SK-N-SH treated with all-trans-retinoic acid at 6 μM for 48 hours (cell line): Measurements from ENCODE around the gene TNNI3K.

Experiments
- ATAC-seq: fragments of 200-7000 bp; cut with Tn5 transposase; 3 replicates; pipeline ENCODE4 v1.9.1; 2020; ENCODE audit warnings: mild to moderate bottlenecking, moderate library complexity
- ARNTL ChIP-seq: fragments of 450-650 bp; formaldehyde crosslinking; IDR thresholded peaks from 2 replicates; pipeline ENCODE4 v1.5.0; 2020; ENCODE audit warnings: low read depth, mild to moderate bottlenecking, moderate library complexity, borderline replicate concordance
- BACH2 ChIP-seq: fragments of 250-450 bp; sonication (Bioruptor Pico); IDR thresholded peaks from 2 replicates; pipeline ENCODE4 v1.9.0; 2021; ENCODE audit warnings: mild to moderate bottlenecking, borderline replicate concordance
- CSDC2 ChIP-seq: fragments of 250-450 bp; sonication (Bioruptor Pico); IDR thresholded peaks from 2 replicates; pipeline ENCODE4 v1.5.0; 2020; ENCODE audit warnings: mild to moderate bottlenecking, moderate library complexity
- CSRNP3 ChIP-seq: fragments of 250-450 bp; sonication (Bioruptor Pico); IDR thresholded peaks from 2 replicates; pipeline ENCODE4 v1.5.1; 2021; ENCODE audit warnings: mild to moderate bottlenecking, moderate library complexity
- ESRRG ChIP-seq: fragments of 250-450 bp; sonication (Bioruptor Pico); IDR thresholded peaks from 2 replicates; pipeline ENCODE4 v1.6.1; 2021; ENCODE audit warnings: mild to moderate bottlenecking
- GLIS3 ChIP-seq: fragments of 250-450 bp; sonication (Bioruptor Pico); IDR thresholded peaks from 2 replicates; pipeline ENCODE4 v1.5.0; 2020; ENCODE audit warnings: mild to moderate bottlenecking, moderate library complexity
- ISL1 ChIP-seq: fragments of 250-450 bp; sonication (Bioruptor Pico); IDR thresholded peaks from 2 replicates; pipeline ENCODE4 v2.1.2; 2022; ENCODE audit warnings: mild to moderate bottlenecking, moderate library complexity
- OSR1 ChIP-seq: fragments of 250-450 bp; sonication (Bioruptor Pico); IDR thresholded peaks from 2 replicates; pipeline ENCODE4 v1.8.0; 2022; ENCODE audit warnings: moderate library complexity, mild to moderate bottlenecking, inconsistent platforms
- PATZ1 ChIP-seq: fragments of 250-450 bp; sonication (Bioruptor Pico); IDR thresholded peaks from 2 replicates; pipeline ENCODE4 v1.8.0; 2020; ENCODE audit warnings: mild to moderate bottlenecking, moderate library complexity, borderline replicate concordance
- POU6F1 ChIP-seq: fragments of 250-450 bp; sonication (Bioruptor Pico); IDR thresholded peaks from 2 replicates; pipeline ENCODE4 v1.8.0; 2021; ENCODE audit warnings: low read depth, mild to moderate bottlenecking, moderate library complexity, borderline replicate concordance
- PPARA ChIP-seq: fragments of 250-450 bp; sonication (Bioruptor Pico); IDR thresholded peaks from 2 replicates; pipeline ENCODE4 v1.5.0; 2020; ENCODE audit warnings: mild to moderate bottlenecking, borderline replicate concordance
- RARB ChIP-seq: fragments of 250-450 bp; sonication (Bioruptor Pico); IDR thresholded peaks from 2 replicates; pipeline ENCODE4 v1.8.0; 2021; ENCODE audit warnings: mild to moderate bottlenecking, moderate library complexity
- SNAI2 ChIP-seq: fragments of 250-450 bp; sonication (Bioruptor Pico); IDR thresholded peaks from 2 replicates; pipeline ENCODE4 v1.5.0; 2020; ENCODE audit warnings: mild to moderate bottlenecking, moderate library complexity
- TCF4 ChIP-seq: fragments of 250-450 bp; sonication (Bioruptor Pico); IDR thresholded peaks from 2 replicates; pipeline ENCODE4 v1.8.0; 2021; ENCODE audit warnings: mild to moderate bottlenecking, moderate library complexity, borderline replicate concordance
- TOX ChIP-seq: fragments of 250-450 bp; sonication (Bioruptor Pico); IDR thresholded peaks from 2 replicates; pipeline ENCODE4 v1.8.0; 2021; ENCODE audit warnings: mild to moderate bottlenecking, moderate library complexity, borderline replicate concordance
- TSHZ2 ChIP-seq: fragments of 250-450 bp; sonication (Bioruptor Pico); IDR thresholded peaks from 2 replicates; pipeline ENCODE4 v1.5.0; 2020; ENCODE audit warnings: mild to moderate bottlenecking, moderate library complexity
- ZC3H10 ChIP-seq: fragments of 250-450 bp; sonication (Bioruptor Pico); IDR thresholded peaks from 2 replicates; pipeline ENCODE4 v1.5.1; 2021; ENCODE audit warnings: mild to moderate bottlenecking, moderate library complexity
- ZFP3 ChIP-seq: fragments of 250-450 bp; sonication (Bioruptor Pico); IDR thresholded peaks from 2 replicates; pipeline ENCODE4 v1.5.0; 2020; ENCODE audit warnings: mild to moderate bottlenecking, moderate library complexity
- ZFP30 ChIP-seq: fragments of 450-650 bp; formaldehyde crosslinking; IDR thresholded peaks from 2 replicates; pipeline ENCODE4 v1.5.0; 2022; ENCODE audit warnings: mild to moderate bottlenecking, moderate library complexity
- ZNF565 ChIP-seq: fragments of 450-650 bp; formaldehyde crosslinking; conservative IDR thresholded peaks from 2 replicates; pipeline ENCODE4 v1.5.0; 2020; ENCODE audit warnings: low read depth, mild to moderate bottlenecking, moderate library complexity
- ZNF70 ChIP-seq: fragments of 450-650 bp; formaldehyde crosslinking; IDR thresholded peaks from 2 replicates; pipeline ENCODE4 v1.5.0; 2020; ENCODE audit warnings: mild to moderate bottlenecking, moderate library complexity
- ZNF8 ChIP-seq: fragments of 450-650 bp; formaldehyde crosslinking; IDR thresholded peaks from 2 replicates; pipeline ENCODE4 v1.5.0; 2020; ENCODE audit warnings: mild to moderate bottlenecking, moderate library complexity
- TF ChIP-seq, protein P1 (sequence below): fragments of 250-450 bp; sonication (Bioruptor Pico); IDR thresholded peaks from 2 replicates; pipeline ENCODE4 v1.5.1; 2020; ENCODE audit warnings: low read depth, mild to moderate bottlenecking, moderate library complexity

Gene TNNI3K

GRCh38 chr1:74375376-74375775, 140.2 kb downstream of the TNNI3K start:
- TF ChIP-seq BACH2 (CRISPR knock-in tag) (no peak), CSRNP3 (no peak), RARB (no peak), ZFP30 (no peak), ZNF8 (CRISPR knock-in tag) (no peak), TOX (CRISPR knock-in tag) (no peak), TCF4 (no peak), POU6F1 (no peak), ESRRG (CRISPR knock-in tag) (no peak), OSR1 (CRISPR knock-in tag) (no peak), ZNF565 (no peak)
- ATAC-seq: no peak

DNA sequence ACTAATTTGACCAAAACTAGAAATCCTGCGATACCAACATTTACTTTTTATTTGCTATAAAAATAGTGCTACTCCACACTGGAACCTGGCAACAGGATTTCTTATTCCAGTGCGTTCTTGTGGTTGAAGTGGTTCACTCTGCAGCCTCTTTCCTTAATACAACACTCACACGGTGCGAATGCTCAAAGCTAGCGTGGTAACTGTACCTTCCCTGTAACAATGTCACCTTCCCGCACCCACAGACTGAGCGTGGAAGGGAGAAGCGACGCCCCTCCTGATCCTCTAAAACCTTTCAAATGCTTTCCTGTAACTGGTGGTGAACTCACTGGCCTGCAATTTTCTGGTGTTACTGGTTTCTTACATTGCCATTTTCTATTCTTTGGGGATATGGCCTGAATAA, 145.1 kb downstream of the TNNI3K start:
- no peak for ATAC-seq

GRCh38 chr1:74388855-74389254, 153.7 kb downstream of the TNNI3K start:
- TF ChIP-seq, protein P1, sequence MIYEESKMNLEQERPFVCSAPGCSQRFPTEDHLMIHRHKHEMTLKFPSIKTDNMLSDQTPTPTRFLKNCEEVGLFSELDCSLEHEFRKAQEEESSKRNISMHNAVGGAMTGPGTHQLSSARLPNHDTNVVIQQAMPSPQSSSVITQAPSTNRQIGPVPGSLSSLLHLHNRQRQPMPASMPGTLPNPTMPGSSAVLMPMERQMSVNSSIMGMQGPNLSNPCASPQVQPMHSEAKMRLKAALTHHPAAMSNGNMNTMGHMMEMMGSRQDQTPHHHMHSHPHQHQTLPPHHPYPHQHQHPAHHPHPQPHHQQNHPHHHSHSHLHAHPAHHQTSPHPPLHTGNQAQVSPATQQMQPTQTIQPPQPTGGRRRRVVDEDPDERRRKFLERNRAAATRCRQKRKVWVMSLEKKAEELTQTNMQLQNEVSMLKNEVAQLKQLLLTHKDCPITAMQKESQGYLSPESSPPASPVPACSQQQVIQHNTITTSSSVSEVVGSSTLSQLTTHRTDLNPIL (CRISPR knock-in tag): no peak
- TF ChIP-seq TSHZ2 (CRISPR knock-in tag) (no peak), PPARA (CRISPR knock-in tag) (no peak), ZC3H10 (CRISPR knock-in tag) (no peak), OSR1 (CRISPR knock-in tag) (no peak), GLIS3 (no peak), ISL1 (no peak), ZNF70 (CRISPR knock-in tag) (no peak), BACH2 (CRISPR knock-in tag) (no peak), TCF4 (no peak), ZNF8 (CRISPR knock-in tag) (no peak), CSDC2 (CRISPR knock-in tag) (no peak), ESRRG (CRISPR knock-in tag) (no peak), RARB (no peak), CSRNP3 (no peak), ZFP3 (CRISPR knock-in tag) (no peak), ZFP30 (no peak), ARNTL (CRISPR knock-in tag) (no peak), PATZ1 (CRISPR knock-in tag) (no peak), SNAI2 (CRISPR knock-in tag) (no peak)
- no peak for ATAC-seq

More for the DNA sequence above, 145.1 kb downstream of the TNNI3K start:
- TF ChIP-seq ZNF70 (CRISPR knock-in tag): no peak
- no peak for TF ChIP-seq SNAI2 (CRISPR knock-in tag)
- TF ChIP-seq RARB: no peak
